GM06990 (cell line): Measurements from ENCODE around the gene ANKRD13D.

Experiments
- DNase-seq: peaks from one replicate; pipeline ENCODE4 v3.0.0-alpha.2; 2011; ENCODE audit not compliant: insufficient read length; ENCODE audit errors: extremely low read depth
- H3K27me3 ChIP-seq: replicated peaks from 2 replicates; pipeline ENCODE4 v1.6.0; 2011; ENCODE audit warnings: low read length; ENCODE audit not compliant: control insufficient read depth, insufficient read depth
- H3K36me3 ChIP-seq: 2 replicates; pipeline ENCODE4 v1.5.1; 2011; ENCODE audit warnings: low read length; ENCODE audit not compliant: control insufficient read depth, insufficient read depth
- H3K4me3 ChIP-seq: replicated peaks from 2 replicates; pipeline ENCODE4 v1.5.1; 2011; ENCODE audit warnings: low read depth, mild to moderate bottlenecking, control low read depth, low read length
- CTCF ChIP-seq: IDR thresholded peaks from 2 replicates; pipeline ENCODE4 v1.5.1; 2011; ENCODE audit warnings: low read length, control low read depth, mild to moderate bottlenecking, inconsistent platforms; ENCODE audit not compliant: insufficient read depth, poor library complexity, severe bottlenecking

The ANKRD13D gene

GRCh38 chr11:67302571-67303131, 13.5 kb downstream of the ANKRD13D start:
- H3K36me3 ChIP-seq = peaks cover 27% of the 10 kb centered on the region
- no peak overlapping the region for H3K4me3 ChIP-seq
- no peaks in the 10 kb centered on the region for H3K27me3 ChIP-seq
- TF ChIP-seq CTCF = no peak
- DNase-seq = no peak

- H3K27me3 ChIP-seq = no peaks in the 10 kb centered on the region
- peak within 1 kb of the TSS; percentile 51 for H3K4me3 ChIP-seq
- H3K36me3 ChIP-seq = peaks cover 27% of the 10 kb centered on the region
- no peak for TF ChIP-seq CTCF
- DNase-seq = no peak
Observed at GRCh38 chr11:67303132-67303834, 14.2 kb downstream of the ANKRD13D start, which contains the start of gene SSH3. Gene SSH3, plus strand, starts transcription at chr11:67303530. Its CDS starts 96 bp downstream, at chr11:67303626.

- no peaks in the 10 kb centered on the region for H3K27me3 ChIP-seq
- DNase-seq = no peak
- peak overlapping the region; percentile 51 for H3K4me3 ChIP-seq
- no peak for TF ChIP-seq CTCF
- H3K36me3 ChIP-seq = peaks cover 26% of the 10 kb centered on the region
Observed at GRCh38 chr11:67303835-67304411, 14.8 kb downstream of the ANKRD13D start.

- no peak for DNase-seq
- H3K4me3 ChIP-seq = no peak overlapping the region
- no peak for TF ChIP-seq CTCF
- H3K36me3 ChIP-seq = peaks cover 20% of the 10 kb centered on the region
- H3K27me3 ChIP-seq = no peaks in the 10 kb centered on the region
Observed at GRCh38 chr11:67304511-67305113, 15.5 kb downstream of the ANKRD13D start.

- H3K27me3 ChIP-seq = no peaks in the 10 kb centered on the region
- peaks cover 2% of the 10 kb centered on the region for H3K36me3 ChIP-seq
- H3K4me3 ChIP-seq = no peak overlapping the region
- no peak for DNase-seq
- TF ChIP-seq CTCF = no peak
Observed at GRCh38 chr11:67306769-67307544, 17.9 kb downstream of the ANKRD13D start.
